Activated CD4-positive, alpha-beta T cell treated with anti-CD3 and anti-CD28 coated beads for 1 hour (primary cell): ENCODE results near the gene COL25A1.
"Not testable (repeated sequence)": the region's sequence is repeated elsewhere in the genome, so short reads cannot be mapped to it uniquely, and the experiment has no call there.

Experiments used
- DNase-seq: peaks from one replicate; pipeline ENCODE4 v3.0.0-alpha.2; 2020

Gene COL25A1

DNA sequence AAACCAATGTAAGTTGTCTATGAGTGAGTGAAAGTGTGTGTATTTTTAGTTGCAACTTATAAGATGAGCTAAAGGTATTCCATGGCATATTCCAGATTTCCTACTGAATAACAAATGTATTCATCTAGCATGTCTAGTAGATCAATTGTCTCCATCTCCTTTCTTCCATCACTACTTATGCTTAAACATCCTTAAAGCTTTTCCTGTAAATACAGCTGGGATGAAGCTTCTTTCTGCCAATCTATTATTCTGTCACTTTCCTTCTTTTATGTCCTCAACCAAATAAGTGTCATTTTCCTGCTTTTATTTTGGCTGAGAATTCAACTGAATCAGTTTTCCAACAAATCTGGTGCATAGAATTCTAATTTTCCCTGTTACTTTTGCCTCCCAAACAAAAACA lies 136.3 kb downstream of the COL25A1 start:
- no peak for DNase-seq

DNA sequence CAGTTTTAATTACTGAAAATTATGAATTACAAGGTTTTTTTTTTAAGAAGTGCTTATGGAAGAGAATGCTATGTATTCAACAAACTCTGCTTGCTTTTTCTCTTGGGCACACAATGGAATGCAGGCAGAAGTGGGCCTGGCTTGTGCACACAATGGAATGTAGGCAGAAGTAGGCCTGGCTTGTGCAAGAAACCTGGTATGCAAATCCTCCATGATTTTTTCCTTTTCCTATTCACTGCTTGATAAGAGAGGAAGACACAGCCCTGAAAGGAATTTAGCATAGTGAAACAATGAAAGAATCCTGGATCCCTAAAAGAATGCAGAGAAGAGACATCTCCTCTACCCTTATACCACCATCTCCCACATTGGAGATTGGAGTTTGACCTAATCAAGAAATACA lies 138.4 kb downstream of the COL25A1 start:
- no peak for DNase-seq

- no peak for DNase-seq
Observed at GRCh38 chr4:109163493-109163892, 139.0 kb downstream of the COL25A1 start.

DNA sequence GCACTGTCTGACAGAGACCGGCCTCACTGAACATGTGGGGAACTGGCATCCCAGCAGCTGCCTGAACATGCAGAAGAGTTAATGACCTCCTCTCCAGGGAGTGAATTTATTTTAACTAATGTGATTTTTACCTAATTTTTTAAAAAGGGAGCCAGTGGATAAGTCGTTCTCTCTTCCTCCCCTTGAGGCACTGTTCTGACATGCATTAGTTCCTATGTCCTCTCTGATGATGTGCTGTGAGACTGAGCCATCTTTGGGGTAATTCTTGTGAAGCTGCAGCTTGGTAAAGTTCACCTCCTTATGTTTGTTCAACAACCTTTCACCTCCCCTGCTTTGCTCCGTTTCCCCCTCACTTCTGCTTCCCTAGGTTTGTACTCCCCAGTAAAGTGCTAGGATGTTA lies 139.7 kb downstream of the COL25A1 start:
- DNase-seq, result no peak

- no peak for DNase-seq
Observed at GRCh38 chr4:109160494-109160893, 142.0 kb downstream of the COL25A1 start.

- DNase-seq, result no peak
Observed at GRCh38 chr4:109157696-109158095, 144.8 kb downstream of the COL25A1 start.

DNA sequence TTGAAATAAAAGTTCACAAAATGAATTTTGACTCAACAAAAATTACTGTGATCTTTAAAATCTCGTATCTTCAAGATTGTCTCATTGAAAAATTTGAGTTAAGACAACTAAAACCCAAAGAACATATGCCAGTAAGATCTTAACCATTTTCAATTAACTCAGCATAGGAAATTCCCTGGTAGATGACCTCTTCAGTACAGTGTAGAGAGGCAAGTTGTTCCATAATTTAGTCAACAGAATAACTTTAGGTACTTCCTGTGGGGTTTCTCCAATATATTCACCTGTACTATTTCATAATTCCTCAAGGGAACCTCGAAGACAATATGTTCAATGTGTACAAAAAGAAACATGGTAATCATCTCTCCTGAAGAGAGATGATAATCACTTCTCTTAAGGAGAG lies 145.3 kb downstream of the COL25A1 start:
- no peak for DNase-seq

DNA sequence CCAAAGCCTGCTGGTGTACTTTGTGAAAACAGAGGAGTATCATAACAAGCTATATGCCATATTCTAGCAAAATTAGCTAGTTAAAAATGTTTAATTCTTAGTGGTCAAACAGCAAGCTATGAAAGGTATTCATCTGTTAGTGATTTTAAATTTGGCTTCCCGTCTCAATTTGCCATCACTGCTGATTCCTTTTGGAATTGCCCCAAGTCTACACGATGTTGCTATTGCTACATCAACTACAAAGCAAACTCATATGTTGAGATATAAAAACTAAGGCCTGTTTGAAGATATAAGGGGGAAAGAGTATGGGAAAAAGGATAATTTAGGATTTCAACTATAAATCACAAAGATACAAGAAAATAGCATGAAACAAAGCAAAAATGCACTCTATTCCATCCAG lies 146.1 kb downstream of the COL25A1 start:
- no peak for DNase-seq

- no peak for DNase-seq
Observed at GRCh38 chr4:109155682-109156283, 146.7 kb downstream of the COL25A1 start.

DNA sequence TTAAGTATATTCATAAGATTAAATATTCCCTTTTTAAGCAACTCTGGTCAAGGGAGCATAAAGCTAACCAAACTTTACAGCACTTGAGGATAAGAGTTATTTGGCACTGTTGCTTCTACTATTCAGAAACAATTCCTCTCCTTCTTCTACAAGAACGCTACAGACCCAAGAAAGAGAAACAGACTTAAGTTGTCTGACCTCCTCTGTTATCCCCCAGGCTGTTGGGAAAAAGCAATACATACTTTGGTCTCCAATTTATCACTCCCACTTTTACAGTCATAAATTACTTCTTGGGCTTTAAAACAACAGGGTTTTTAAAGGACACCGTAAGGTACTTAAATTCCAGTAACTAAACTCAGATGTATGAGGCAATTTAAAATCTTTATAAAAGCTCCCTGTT lies 147.4 kb downstream of the COL25A1 start:
- no peak for DNase-seq

DNA sequence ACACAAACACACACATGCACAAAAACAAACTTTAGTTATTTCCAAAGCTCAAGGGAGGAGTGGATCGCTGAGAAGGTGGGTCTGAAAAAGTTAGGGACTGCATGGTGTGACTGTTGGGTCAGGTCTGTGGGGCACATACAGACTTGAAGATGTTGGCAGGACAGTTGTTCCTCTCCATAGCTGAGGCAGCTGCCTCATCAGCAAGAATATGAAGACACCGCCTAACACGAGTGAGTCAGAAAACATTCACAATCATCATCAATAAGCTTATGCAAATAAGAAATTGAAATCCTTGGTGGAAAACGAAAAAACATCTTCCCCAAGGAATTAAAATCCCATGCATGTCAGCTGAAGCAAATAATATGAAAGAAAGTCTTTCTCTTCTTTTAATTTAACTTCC lies 148.0 kb downstream of the COL25A1 start:
- no peak for DNase-seq

DNA sequence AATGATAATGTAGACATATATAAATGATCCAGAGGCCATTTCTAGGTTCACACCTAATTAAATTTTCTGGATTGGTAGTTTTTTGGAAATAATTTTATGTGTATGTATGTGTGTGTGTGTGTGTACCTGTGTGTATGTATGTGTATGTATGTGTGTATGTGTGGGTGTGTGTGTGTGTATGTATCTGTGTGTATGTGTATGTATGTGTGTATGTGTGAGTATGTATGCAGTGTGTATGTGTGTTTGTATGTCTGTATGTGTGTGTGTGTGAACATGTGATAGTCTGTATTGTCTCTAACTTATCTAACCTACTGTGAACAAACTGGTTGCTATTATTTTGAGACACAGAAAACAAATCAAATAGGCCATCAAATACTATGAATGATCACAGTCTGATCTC lies 152.6 kb downstream of the COL25A1 start:
- DNase-seq, result no peak

DNA sequence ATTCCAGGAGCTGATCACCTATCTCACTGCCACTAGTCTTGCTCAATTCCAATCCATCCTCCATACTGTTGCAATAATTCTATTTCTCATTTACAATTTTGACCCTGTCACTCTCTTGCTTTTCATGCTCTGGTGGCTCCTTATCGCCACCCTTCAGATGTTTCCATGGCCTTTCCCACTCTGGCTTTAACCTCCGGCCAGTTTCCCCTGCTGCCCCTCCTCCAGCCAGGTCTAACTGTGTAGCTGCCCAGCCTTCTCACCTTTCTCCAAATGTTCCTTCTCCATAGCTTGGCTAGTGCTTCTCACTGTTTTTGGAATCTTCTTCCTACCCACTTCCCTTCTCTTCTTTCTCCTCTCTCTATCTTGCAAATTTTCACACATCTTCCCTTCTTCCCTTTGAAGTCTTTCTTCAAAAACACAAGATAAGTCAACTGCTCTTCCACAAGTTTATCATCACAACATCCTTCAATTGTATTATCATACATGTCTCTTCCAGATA lies 153.8 kb downstream of the COL25A1 start:
- no peak for DNase-seq

GRCh38 chr4:109147135-109147534 lies 155.3 kb downstream of the COL25A1 start:
- no peak for DNase-seq

DNA sequence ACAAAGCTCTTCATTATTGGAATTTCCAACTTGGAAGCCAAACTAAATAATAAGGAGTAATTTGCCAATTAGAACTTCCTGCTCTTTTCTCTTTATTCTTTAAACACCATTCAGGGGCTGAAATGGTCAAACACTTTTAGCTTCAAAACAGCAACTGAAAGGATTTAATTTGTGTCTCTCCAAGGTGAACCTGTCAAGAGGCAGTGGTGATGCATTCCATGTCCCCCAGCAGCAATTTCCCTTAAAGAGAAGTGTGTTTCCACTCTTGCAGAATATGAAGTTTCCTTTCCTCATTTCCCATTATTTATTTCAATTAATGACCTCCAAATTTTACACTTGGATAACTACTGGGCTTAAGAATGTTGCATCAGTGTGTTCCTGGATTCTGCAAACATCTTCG lies 156.0 kb downstream of the COL25A1 start:
- DNase-seq, result no peak

DNA sequence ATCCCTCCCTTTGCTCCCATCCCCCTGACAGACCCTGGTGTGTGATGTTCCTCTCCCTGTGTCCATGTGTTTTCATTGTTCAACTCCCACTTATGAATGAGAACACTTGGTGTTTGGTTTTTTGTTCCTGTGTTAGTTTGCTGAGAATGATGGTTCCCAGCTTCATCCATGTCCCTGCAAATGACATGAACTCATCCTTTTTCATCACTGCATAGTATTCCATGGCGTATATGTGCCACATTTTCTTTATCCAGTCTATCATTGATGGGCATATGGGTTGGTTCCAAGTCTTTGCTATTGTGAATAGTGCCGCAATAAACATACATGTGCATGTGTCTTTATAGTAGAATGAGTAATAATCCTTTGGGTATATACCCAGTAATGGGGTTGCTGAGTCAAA lies 164.3 kb downstream of the COL25A1 start:
- not testable (repeated sequence) for DNase-seq

- DNase-seq, result no peak
Observed at GRCh38 chr4:109134921-109135320, 167.5 kb downstream of the COL25A1 start.

GRCh38 chr4:109134268-109134667 lies 168.2 kb downstream of the COL25A1 start:
- DNase-seq, result no peak

DNA sequence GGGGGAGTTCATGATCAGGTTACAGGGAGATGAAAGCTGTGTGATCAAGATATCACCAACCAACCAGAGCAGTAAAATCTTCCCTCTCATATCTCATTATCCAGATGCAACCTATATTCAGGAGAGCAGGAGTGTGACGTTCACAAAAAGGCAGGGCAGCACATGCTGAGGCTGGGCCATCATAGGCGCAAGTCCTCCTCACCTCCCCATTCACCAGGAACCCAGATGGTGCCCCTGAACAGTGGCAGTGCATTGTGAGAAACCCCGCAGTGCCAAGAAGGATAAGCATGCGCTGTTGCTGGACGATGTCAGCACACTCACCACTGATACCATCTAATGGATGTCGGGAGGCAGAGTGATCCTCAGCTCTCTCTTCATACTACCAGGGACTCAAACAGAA lies 170.9 kb downstream of the COL25A1 start:
- DNase-seq, result no peak

DNA sequence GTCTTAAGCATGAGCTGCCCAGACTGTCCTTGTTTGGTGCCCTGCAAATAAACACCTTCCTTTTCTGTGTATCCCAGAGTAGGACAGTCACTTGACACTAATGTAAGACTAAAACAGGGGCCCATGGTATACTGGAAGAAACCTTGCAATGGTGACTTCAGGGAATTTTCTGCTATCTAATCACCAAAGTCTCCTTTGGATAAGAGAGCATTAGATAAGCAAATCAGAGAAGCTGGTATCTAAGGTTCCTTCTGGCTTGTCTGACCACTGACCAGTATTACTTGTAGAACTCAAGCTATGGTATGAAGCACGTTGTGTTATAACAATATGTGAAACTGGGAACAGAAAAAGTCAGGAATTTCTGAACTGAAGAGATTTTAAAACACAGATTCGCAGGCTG lies 173.9 kb downstream of the COL25A1 start:
- no peak for DNase-seq

GRCh38 chr4:109127866-109128265 lies 174.6 kb downstream of the COL25A1 start:
- no peak for DNase-seq

GRCh38 chr4:109126856-109127255 lies 175.6 kb downstream of the COL25A1 start:
- DNase-seq, result no peak

- no peak for DNase-seq
Observed at GRCh38 chr4:109125084-109125483, 177.4 kb downstream of the COL25A1 start.

DNA sequence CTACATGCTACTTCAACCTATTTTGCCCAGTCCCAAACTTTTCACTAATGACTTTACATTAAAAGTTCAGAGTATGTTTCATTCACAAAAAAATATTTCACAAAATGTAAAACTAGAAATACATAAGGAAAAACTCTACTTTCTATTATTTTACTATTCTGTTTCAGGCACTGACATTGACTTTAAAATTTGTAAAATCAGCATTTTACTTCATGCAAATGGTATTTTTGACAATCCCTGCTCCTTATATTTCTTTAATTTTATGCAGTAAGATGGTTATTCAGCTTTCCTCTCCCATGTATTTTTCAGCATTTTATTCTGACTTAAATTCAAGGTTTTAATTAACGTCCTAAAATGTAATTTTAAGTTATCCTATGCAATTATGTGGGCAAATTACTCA lies 178.5 kb downstream of the COL25A1 start:
- DNase-seq, result no peak

- no peak for DNase-seq
Observed at GRCh38 chr4:109121561-109121960, 180.9 kb downstream of the COL25A1 start.

DNA sequence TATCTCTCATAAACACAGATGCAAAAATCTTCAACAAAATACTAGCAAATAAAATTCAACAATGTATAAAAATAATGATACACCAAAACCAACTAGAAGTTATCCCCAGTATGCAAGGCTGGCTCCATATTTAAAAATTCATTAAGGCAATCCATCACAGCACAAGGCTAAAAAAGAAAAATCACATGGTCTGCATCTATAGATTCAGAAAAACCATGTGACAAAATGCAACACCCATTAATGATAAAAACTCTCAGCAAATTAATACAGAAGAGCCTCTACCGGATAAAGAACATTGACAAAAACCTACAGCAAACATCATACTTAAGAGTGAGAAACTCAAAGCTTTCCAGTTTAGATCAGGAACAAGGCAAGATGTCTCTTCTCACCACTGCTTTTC lies 182.6 kb downstream of the COL25A1 start:
- DNase-seq, result no peak
